NCI-H1092 treated with DMSO at 0.1 percent for 48 hours (cell line): ENCODE data around the gene BTBD8.

Experiments used
- DNase-seq: peaks from one replicate; lab custom pipeline; 2025; lab: John Stamatoyannopoulos, UW

The BTBD8 gene

DNA sequence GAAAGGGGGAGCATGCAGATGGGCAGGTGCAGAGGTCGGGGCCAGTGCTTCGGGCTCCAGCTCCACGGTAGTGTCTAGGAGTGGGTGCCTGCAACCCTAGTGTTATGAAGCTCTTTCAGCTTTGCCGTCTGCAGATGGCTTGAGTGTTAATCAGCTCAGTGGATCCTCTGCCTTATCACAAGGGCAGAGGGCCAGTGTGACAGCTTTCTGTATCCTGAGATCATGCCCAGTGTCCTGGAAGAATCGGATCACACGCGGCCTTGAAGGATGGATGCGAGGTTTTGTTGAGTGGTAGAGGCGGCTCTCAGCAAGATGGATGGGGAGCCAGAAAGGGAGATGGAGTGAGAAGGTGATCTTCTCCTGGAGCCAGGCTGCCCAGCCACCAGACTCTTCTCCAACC is 112.1 kb downstream of the BTBD8 start:
- DNase-seq = no peak

DNA sequence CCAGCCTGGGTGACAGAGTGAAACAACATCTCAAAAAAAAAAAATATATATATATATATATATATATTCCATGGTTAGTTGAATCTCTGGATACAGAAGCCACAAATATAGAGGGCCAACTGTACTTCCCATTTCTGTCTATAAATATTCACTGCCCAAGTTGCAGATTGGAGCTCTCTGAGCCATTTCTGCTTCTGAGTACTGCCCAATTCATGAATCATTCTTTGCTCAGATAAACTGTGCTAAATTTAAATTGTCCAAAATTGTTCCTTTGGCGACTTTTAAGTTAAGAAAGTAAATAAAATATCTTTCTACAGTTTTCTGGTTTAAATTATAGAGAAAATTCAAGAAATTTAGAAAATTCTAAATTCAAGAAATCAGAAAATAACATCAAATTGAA is 114.4 kb downstream of the BTBD8 start:
- no peak for DNase-seq

- no peak for DNase-seq
Observed at GRCh38 chr1:92201973-92202372, 121.8 kb downstream of the BTBD8 start.

DNA sequence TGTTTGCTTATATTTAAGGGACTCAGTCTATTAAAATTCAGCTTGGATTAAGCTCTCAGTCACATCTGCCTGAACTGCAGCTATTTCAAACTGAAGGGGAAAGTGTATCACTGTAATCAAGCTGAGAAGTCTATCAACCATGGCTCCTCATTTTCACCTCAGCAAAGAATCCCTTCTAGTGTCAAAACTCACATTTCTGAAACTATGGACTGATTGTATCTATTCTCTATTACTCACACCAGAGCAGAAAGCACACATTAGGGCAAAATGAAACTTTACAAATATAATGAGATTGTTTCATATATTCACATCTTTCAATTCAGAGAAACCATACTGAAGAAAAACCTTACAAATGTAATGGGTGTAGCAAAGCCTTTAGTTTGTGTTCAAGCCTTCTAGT is 123.0 kb downstream of the BTBD8 start:
- no peak for DNase-seq

GRCh38 chr1:92210701-92211100 is 130.6 kb downstream of the BTBD8 start:
- DNase-seq = no peak

DNA sequence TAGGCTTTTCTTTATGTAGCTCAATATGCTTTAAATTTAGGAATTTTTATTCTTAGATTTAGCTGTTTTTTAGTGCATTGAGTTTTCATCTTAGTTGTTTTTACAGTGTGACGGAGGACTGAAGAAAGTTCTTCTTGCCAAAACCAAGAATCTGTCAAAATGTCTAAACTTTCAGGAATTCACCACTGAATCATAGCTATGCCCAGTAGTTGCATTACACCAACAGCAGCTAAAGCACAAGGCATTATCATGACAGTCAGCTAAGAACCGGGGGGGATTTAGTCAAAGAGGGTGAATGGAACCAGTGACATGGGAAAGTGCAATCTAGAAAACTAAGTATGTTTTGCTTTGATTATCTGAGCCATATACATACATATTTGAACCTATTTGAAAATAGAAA is 131.0 kb downstream of the BTBD8 start:
- DNase-seq = no peak

GRCh38 chr1:92217721-92218120 is 137.6 kb downstream of the BTBD8 start, which contains the start of gene C1orf146:
TSS of gene C1orf146 (plus strand) at chr1:92217915. CDS start at chr1:92231421, 13,506 bp downstream.
- no peak for DNase-seq

DNA sequence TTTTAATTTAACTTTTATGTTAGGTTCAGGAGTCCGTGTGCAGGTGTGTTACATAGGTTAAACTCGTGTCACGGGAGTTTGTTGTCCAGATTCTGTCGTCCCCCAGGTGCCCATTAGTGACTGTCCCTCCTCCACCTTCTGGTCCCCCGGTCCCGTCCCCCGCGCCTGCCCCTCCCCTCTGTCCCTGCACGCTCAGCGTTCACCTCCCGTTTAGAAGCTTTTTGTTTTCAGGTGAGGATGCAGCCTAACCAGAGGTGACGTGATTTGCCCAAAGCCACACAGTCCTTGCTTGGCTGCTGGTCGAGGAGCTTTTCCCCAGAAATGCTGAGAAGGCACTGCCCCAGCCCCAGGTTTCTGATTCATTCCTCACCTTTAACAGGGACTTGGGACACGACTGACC is 138.4 kb downstream of the BTBD8 start:
- DNase-seq = no peak

DNA sequence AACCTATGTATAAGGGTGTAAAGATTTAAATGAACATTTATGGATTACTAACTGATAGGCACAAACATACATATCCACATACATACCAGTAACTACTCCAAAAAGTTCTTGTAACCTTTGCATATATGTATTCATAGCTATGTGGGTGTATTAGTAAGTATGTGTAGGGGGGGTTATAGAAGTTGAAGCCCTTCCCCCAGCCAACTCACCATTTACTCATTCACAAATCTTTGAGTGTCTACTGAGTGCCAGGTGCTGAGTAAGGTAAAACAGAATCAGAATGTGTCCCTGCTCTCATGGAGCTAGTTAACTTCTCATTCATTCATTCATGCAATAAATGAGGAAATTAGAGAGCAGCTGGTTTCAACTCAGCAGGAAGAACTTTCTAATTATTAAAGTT is 138.9 kb downstream of the BTBD8 start:
- DNase-seq = no peak

DNA sequence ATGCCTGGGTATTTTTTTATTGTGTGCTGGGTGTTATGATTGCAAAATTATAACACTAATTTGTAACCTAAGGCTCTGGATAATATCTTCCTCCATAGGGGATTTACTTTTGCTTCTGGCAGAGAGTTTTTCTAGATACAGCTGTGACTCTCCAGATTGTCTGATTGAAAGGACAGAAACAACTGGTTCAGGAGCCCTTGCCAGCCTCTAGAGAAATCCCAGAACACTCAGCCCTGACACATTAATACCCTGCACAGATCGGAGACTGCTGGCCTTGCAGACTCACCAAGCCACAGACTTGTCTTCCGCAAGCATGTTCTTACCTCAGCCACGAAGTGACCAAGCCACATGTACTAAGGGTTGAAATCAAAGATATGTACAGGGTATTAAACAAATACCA is 148.3 kb downstream of the BTBD8 start:
- no peak for DNase-seq

GRCh38 chr1:92230736-92231135 is 150.6 kb downstream of the BTBD8 start:
- no peak for DNase-seq
